ENCODE measurements around the gene API5. TPM values are rescaled to one million over a fixed set of nuclear protein-coding genes. Genes with fewer than 3 reads are reported as not detected.
A peak's percentile ranks its signal among the peaks of the same experiment; 100 is the strongest.

API5 gene
- total RNA-seq, 2 experiments from 2014 or later = 98.0 to 103 TPM

GRCh38 chr11:43367382-43368178 lies 55.8 kb downstream of the API5 start:
- Mint-ChIP-seq H3K4me3 (no peak overlapping the region), H3K9me3 (no peaks in the 10 kb centered on the region), H3K27ac (no peak overlapping the region), H3K36me3 (ENCODE audit: low read depth) (peaks cover 42% of the 10 kb centered on the region), H3K4me1 (peaks cover 40% of the 10 kb centered on the region), H3K27me3 (no peaks in the 10 kb centered on the region)
- ChIA-PET CTCF (interaction anchor here (0.8 to 0.9 kb wide), 2 partner anchors 9 to 10 kb away, joined by 3 to 4 read pairs; partner anchors contain the start of gene TTC17), POLR2A (interaction anchor here (4.8 kb wide), 1 partner anchor 9 kb away, joined by 27 read pairs; the partner anchor contains the start of gene TTC17)
- DNase-seq = no peak

- no peak overlapping the region for H3K27ac Mint-ChIP-seq
- H3K4me3 Mint-ChIP-seq = no peak overlapping the region
- ChIA-PET POLR2A (no interaction called here), CTCF (no interaction called here)
- DNase-seq = no peak
- peaks cover 21% of the 10 kb centered on the region for H3K36me3 Mint-ChIP-seq (ENCODE audit: low read depth)
- peaks cover 12% of the 10 kb centered on the region for H3K4me1 Mint-ChIP-seq
- no peaks in the 10 kb centered on the region for H3K9me3 Mint-ChIP-seq
- H3K27me3 Mint-ChIP-seq = no peaks in the 10 kb centered on the region
Observed at GRCh38 chr11:43376065-43376464, 64.3 kb downstream of the API5 start.

- POLR2A ChIA-PET = no interaction called here
- H3K36me3 Mint-ChIP-seq (ENCODE audit: low read depth) = peaks cover 21% of the 10 kb centered on the region
- H3K4me1 Mint-ChIP-seq = peaks cover 12% of the 10 kb centered on the region
- H3K27me3 Mint-ChIP-seq = no peaks in the 10 kb centered on the region
- H3K4me3 Mint-ChIP-seq = no peak overlapping the region
- DNase-seq = no peak
- CTCF ChIA-PET = no interaction called here
- no peak overlapping the region for H3K27ac Mint-ChIP-seq
- no peaks in the 10 kb centered on the region for H3K9me3 Mint-ChIP-seq
Observed at GRCh38 chr11:43376594-43376993, 64.8 kb downstream of the API5 start.

- POLR2A ChIA-PET = interaction anchor here (4.5 kb wide), 1 partner anchor 18 kb away, joined by 19 read pairs; the partner anchor contains the start of gene TTC17
- no peak overlapping the region for H3K27ac Mint-ChIP-seq
- H3K4me3 Mint-ChIP-seq = no peak overlapping the region
- no peaks in the 10 kb centered on the region for H3K27me3 Mint-ChIP-seq
- DNase-seq = no peak
- H3K36me3 Mint-ChIP-seq (ENCODE audit: low read depth) = peaks cover 22% of the 10 kb centered on the region
- CTCF ChIA-PET = interaction anchor here (1.0 kb wide), 1 partner anchor 10 kb away, joined by 3 read pairs; no protein-coding TSS in a partner anchor
- peaks cover 12% of the 10 kb centered on the region for H3K4me1 Mint-ChIP-seq
- H3K9me3 Mint-ChIP-seq = no peaks in the 10 kb centered on the region
Observed at GRCh38 chr11:43377389-43377788, 65.6 kb downstream of the API5 start.

- POLR2A ChIA-PET = interaction anchor here (4.5 kb wide), 1 partner anchor 20 kb away, joined by 19 read pairs; the partner anchor contains the start of gene TTC17
- no peaks in the 10 kb centered on the region for H3K9me3 Mint-ChIP-seq
- CTCF ChIA-PET = no interaction called here
- DNase-seq = no peak
- no peaks in the 10 kb centered on the region for H3K27me3 Mint-ChIP-seq
- no peak overlapping the region for H3K27ac Mint-ChIP-seq
- peaks cover 15% of the 10 kb centered on the region for H3K4me1 Mint-ChIP-seq
- peaks cover 21% of the 10 kb centered on the region for H3K36me3 Mint-ChIP-seq (ENCODE audit: low read depth)
- no peak overlapping the region for H3K4me3 Mint-ChIP-seq
Observed at GRCh38 chr11:43378897-43379296, 67.1 kb downstream of the API5 start.

- H3K36me3 Mint-ChIP-seq (ENCODE audit: low read depth) = peaks cover 29% of the 10 kb centered on the region
- no peaks in the 10 kb centered on the region for H3K27me3 Mint-ChIP-seq
- H3K4me1 Mint-ChIP-seq = peaks cover 18% of the 10 kb centered on the region
- CTCF ChIA-PET = no interaction called here
- no peaks in the 10 kb centered on the region for H3K9me3 Mint-ChIP-seq
- H3K27ac Mint-ChIP-seq = no peak overlapping the region
- H3K4me3 Mint-ChIP-seq = no peak overlapping the region
- POLR2A ChIA-PET = interaction anchor here (4.5 kb wide), 1 partner anchor 22 kb away, joined by 19 read pairs; the partner anchor contains the start of gene TTC17
- no peak for DNase-seq
Observed at GRCh38 chr11:43381802-43382201, 70.0 kb downstream of the API5 start.

- DNase-seq = no peak
- H3K9me3 Mint-ChIP-seq = no peaks in the 10 kb centered on the region
- POLR2A ChIA-PET = interaction anchor here (0.6 kb wide), 1 partner anchor 71 kb away, joined by 3 read pairs; the partner anchor contains the start of gene API5
- CTCF ChIA-PET = no interaction called here
- H3K27me3 Mint-ChIP-seq = no peaks in the 10 kb centered on the region
- no peak overlapping the region for H3K27ac Mint-ChIP-seq
- no peak overlapping the region for H3K4me3 Mint-ChIP-seq
- peaks cover 13% of the 10 kb centered on the region for H3K4me1 Mint-ChIP-seq
- peaks cover 29% of the 10 kb centered on the region for H3K36me3 Mint-ChIP-seq (ENCODE audit: low read depth)
Observed at GRCh38 chr11:43382614-43383013, 70.8 kb downstream of the API5 start.

GRCh38 chr11:43384393-43384792 lies 72.6 kb downstream of the API5 start:
- H3K36me3 Mint-ChIP-seq (ENCODE audit: low read depth) = peaks cover 33% of the 10 kb centered on the region
- H3K9me3 Mint-ChIP-seq = no peaks in the 10 kb centered on the region
- DNase-seq = no peak
- no peak overlapping the region for H3K27ac Mint-ChIP-seq
- peaks cover 10% of the 10 kb centered on the region for H3K4me1 Mint-ChIP-seq
- CTCF ChIA-PET = no interaction called here
- POLR2A ChIA-PET = no interaction called here
- H3K4me3 Mint-ChIP-seq = no peak overlapping the region
- H3K27me3 Mint-ChIP-seq = no peaks in the 10 kb centered on the region

- Mint-ChIP-seq H3K36me3 (ENCODE audit: low read depth) (peaks cover 68% of the 10 kb centered on the region), H3K27ac (peak overlapping the region; percentile 80), H3K4me3 (peak overlapping the region; percentile 44), H3K9me3 (no peaks in the 10 kb centered on the region), H3K27me3 (no peaks in the 10 kb centered on the region), H3K4me1 (peaks cover 32% of the 10 kb centered on the region)
- POLR2A ChIA-PET = interaction anchor here (1.4 to 1.9 kb wide), 2 partner anchors 34 to 81 kb away, joined by 4 to 17 read pairs; partner anchors contain the start of gene TTC17
- CTCF ChIA-PET = no interaction called here
- DNase-seq = no peak
Observed at GRCh38 chr11:43392713-43393112, 80.9 kb downstream of the API5 start.

GRCh38 chr11:43393765-43394355 lies 82.1 kb downstream of the API5 start:
- CTCF ChIA-PET = no interaction called here
- Mint-ChIP-seq H3K27me3 (no peaks in the 10 kb centered on the region), H3K4me3 (no peak overlapping the region), H3K36me3 (ENCODE audit: low read depth) (peaks cover 79% of the 10 kb centered on the region), H3K9me3 (no peaks in the 10 kb centered on the region), H3K27ac (no peak overlapping the region), H3K4me1 (peaks cover 37% of the 10 kb centered on the region)
- DNase-seq = no peak
- POLR2A ChIA-PET = interaction anchor here (1.4 to 1.9 kb wide), 2 partner anchors 35 to 82 kb away, joined by 4 to 17 read pairs; partner anchors contain the start of gene TTC17

Other genes with a start within 250 kb of the API5 start
- 10 to 100 TPM; 71.7 to 72.8 TPM for gene TTC17, start 46.9 kb downstream of the API5 start, total RNA-seq